GM12878 (cell line): ENCODE measurements around the gene STK33. TPM values are rescaled to one million over a fixed set of nuclear protein-coding genes. Genes with fewer than 3 reads are reported as not detected.

Experiments used
- ATAC-seq: fragments of 200-7000 bp; cut with Tn5 transposase; 3 replicates; pipeline ENCODE4 v1.9.1; 2020; ENCODE audit warnings: mild to moderate bottlenecking, moderate library complexity
- BruUV-seq: library from RNA; stranded (reverse); fragments of 400-500 nt; replicated peaks from 2 replicates; lab custom pipeline; 2021; lab: Mats Ljungman, UMichigan
- CTCF ChIA-PET: fragments of 300-600 bp; sonication (Branson Sonifier 250); formaldehyde crosslinking; extraction: SDS; loops from one replicate; lab custom pipeline; 2021; ENCODE audit warnings: inconsistent platforms; lab: Yijun Ruan, JAX
- POLR2A ChIA-PET: fragments of 350-600 bp; formaldehyde crosslinking; extraction: SDS; loops from one replicate; lab custom pipeline; 2021; ENCODE audit warnings: inconsistent platforms; lab: Charles Lee
- RAD21 ChIA-PET: fragments of 300-600 bp; sonication (Branson Sonifier 250); formaldehyde crosslinking; loops from one replicate; lab custom pipeline; 2023; ENCODE audit warnings: antibody characterized with exemption; ENCODE audit not compliant: unreplicated experiment; lab: Charles Lee
- SMC1A ChIA-PET: fragments of 300-600 bp; sonication (Branson Sonifier 250); formaldehyde crosslinking; loops from one replicate; lab custom pipeline; 2023; ENCODE audit not compliant: unreplicated experiment, uncharacterized antibody; lab: Charles Lee
- DNase-seq: peaks from one replicate; pipeline ENCODE4 v3.0.0-alpha.2; 2011; ENCODE audit warnings: low read depth, low spot score
- FAIRE-seq: peaks from 3 replicates; lab custom pipeline; 2011; peaks lifted over from hg19 to GRCh38; lab: Jason Lieb, UNC
- H2AFZ ChIP-seq: 2 replicates; pipeline ENCODE4 v1.6.0; 2011; ENCODE audit warnings: low read depth, low read length, control low read depth; ENCODE audit not compliant: control insufficient read depth
- H3K27ac ChIP-seq: 2 replicates; pipeline ENCODE4 v1.5.1; 2011; ENCODE audit warnings: control low read depth; ENCODE audit not compliant: control insufficient read depth, insufficient read depth
- H3K27me3 ChIP-seq, 2 experiments: replicated peaks in 1 of 2; 2 replicates each; pipeline versions ENCODE4 v1.6.0 to v1.6.1; 2011; ENCODE audit warnings: low read length in 1 of 2; ENCODE audit not compliant: control insufficient read depth in 2 of 2, insufficient read depth in 2 of 2
- H3K36me3 ChIP-seq, 2 experiments: 2 replicates each; pipeline ENCODE4 v1.5.1; 2011; ENCODE audit warnings: low read length in 1 of 2; ENCODE audit not compliant: control insufficient read depth in 2 of 2, insufficient read depth in 2 of 2
- H3K4me1 ChIP-seq: 2 replicates; pipeline ENCODE4 v1.6.1; 2011; ENCODE audit warnings: mild to moderate bottlenecking, low read length, moderate library complexity, mixed read lengths; ENCODE audit not compliant: control insufficient read depth, insufficient read depth
- H3K4me2 ChIP-seq: 2 replicates; pipeline ENCODE4 v1.6.0; 2011; ENCODE audit warnings: control low read depth; ENCODE audit not compliant: control insufficient read depth, insufficient read depth
- H3K4me3 ChIP-seq: fragments of 200-600 bp; sonication (generic); 2 replicates; pipeline ENCODE4 v1.5.1; 2016
- H3K79me2 ChIP-seq: 2 replicates; pipeline ENCODE4 v1.6.0; 2011; ENCODE audit warnings: low read length; ENCODE audit not compliant: control insufficient read depth, insufficient read depth
- H3K9ac ChIP-seq: 2 replicates; pipeline ENCODE4 v1.8.0; 2011; ENCODE audit warnings: low read length, control low read depth, mixed read lengths; ENCODE audit not compliant: control insufficient read depth, insufficient read depth
- H3K9me3 ChIP-seq: replicated peaks from 3 replicates; pipeline ENCODE4 v1.5.1; 2011; ENCODE audit warnings: mild to moderate bottlenecking, low read length; ENCODE audit not compliant: control insufficient read depth, insufficient read depth
- H4K20me1 ChIP-seq: 2 replicates; pipeline ENCODE4 v1.6.0; 2011; ENCODE audit not compliant: control insufficient read depth, insufficient read depth
- BMI1 ChIP-seq: fragments of 450-650 bp; IDR thresholded peaks from 2 replicates; pipeline ENCODE4 v1.6.1; 2016; ENCODE audit warnings: mild to moderate bottlenecking, moderate library complexity, borderline replicate concordance
- EED ChIP-seq: sonication (generic); IDR thresholded peaks from 2 replicates; pipeline ENCODE4 v1.6.1; 2016; ENCODE audit warnings: antibody characterized with exemption, low read depth
- EP300 ChIP-seq, 2 experiments: fragments of 150-350 bp in 1 of 2; IDR thresholded peaks; 2 replicates each; pipeline ENCODE4 v1.6.1; 2011 to 2012; ENCODE audit warnings: low read depth in 2 of 2, low read length in 2 of 2, borderline replicate concordance in 1 of 2, improper control_type of control experiment in 1 of 2, inconsistent platforms in 1 of 2; ENCODE audit not compliant: control insufficient read depth in 1 of 2
- HDAC2 ChIP-seq: fragments of 200-600 bp; sonication (generic); IDR thresholded peaks from 2 replicates; pipeline ENCODE4 v1.6.1; 2017
- NFXL1 ChIP-seq: fragments of 450-650 bp; IDR thresholded peaks from 2 replicates; pipeline ENCODE4 v1.6.1; 2017; ENCODE audit warnings: antibody characterized with exemption, mild to moderate bottlenecking, borderline replicate concordance
- PAX5 ChIP-seq: IDR thresholded peaks from 2 replicates; pipeline ENCODE4 v1.6.1; 2011; ENCODE audit warnings: low read depth, low read length, borderline replicate concordance
- RAD21 ChIP-seq: IDR thresholded peaks from 2 replicates; pipeline ENCODE4 v1.6.1; 2011; ENCODE audit warnings: mild to moderate bottlenecking, low read depth, low read length, moderate library complexity; ENCODE audit not compliant: insufficient read depth
- SMAD1 ChIP-seq: fragments of 450-650 bp; IDR thresholded peaks from 2 replicates; pipeline ENCODE4 v1.6.1; 2018; ENCODE audit warnings: mild to moderate bottlenecking, low read depth; ENCODE audit not compliant: partially characterized antibody
- SRF ChIP-seq, 2 experiments: IDR thresholded peaks; 2 replicates each; pipeline ENCODE4 v1.6.1; 2011; ENCODE audit warnings: low read depth in 2 of 2, low read length in 2 of 2, mild to moderate bottlenecking in 1 of 2, moderate library complexity in 1 of 2
- ZNF274 ChIP-seq: IDR thresholded peaks from one replicate; pipeline ENCODE4 v1.8.0; 2011; ENCODE audit not compliant: insufficient read length, insufficient read depth
- WGBS: methylation state at CpG from one replicate; pipeline ENCODE4 v1.1.6; 2016; ENCODE audit warnings: low lambda C conversion rate; ENCODE audit not compliant: insufficient replicate concordance, insufficient coverage; ENCODE audit errors: missing lambda C conversion rate; 5-methylcytosine and 5-hydroxymethylcytosine counted together
- in situ Hi-C: fragments of 300-500 bp; cut with MboI; formaldehyde crosslinking; loops from 9 replicates; pipeline ENCODE4 v1.14.3; 2018; ENCODE audit warnings: mixed read lengths
- intact Hi-C: fragments of 100-400 bp; cut with micrococcal nuclease; formaldehyde crosslinking; loops from one replicate; pipeline ENCODE4 v1.14.2; 2022; ENCODE audit not compliant: unreplicated experiment
- polyA plus RNA-seq, 11 experiments: library from polyadenylated mRNA; depleted of rRNA in 4 of 11; unstranded in 6 of 11; stranded (reverse) in 5 of 11; fragments of >200 nt; fragmentation: Nextera tagmentation in 4 of 11; fragmentation: Illumina TruSeq in 1 of 11; extraction: Ambion mirVana in 4 of 11; extraction: Trizol in 1 of 11; gene quantifications; 1 replicate in 1 of 11; 2 replicates in 10 of 11; pipeline versions ENCODE4 v1.2.1 to v1.2.3, GENCODE V29; 2011 to 2016; ENCODE audit warnings: inconsistent platforms in 2 of 11, missing spikeins in 2 of 11, low read depth in 1 of 11
- total RNA-seq, 4 experiments: library from RNA; depleted of rRNA in 3 of 4; stranded (reverse); fragments of >200 nt in 3 of 4; fragmentation: Illumina TruSeq in 1 of 4; extraction: Trizol in 1 of 4; gene quantifications; 2 replicates each; pipeline versions ENCODE4 v1.2.1 to v1.2.3, GENCODE V29; 2013 to 2021
- TF ChIP-seq, protein P1 (sequence below): fragments of 450-650 bp; IDR thresholded peaks from 2 replicates; pipeline ENCODE4 v1.6.1; 2017; ENCODE audit warnings: mild to moderate bottlenecking, moderate library complexity
- TF ChIP-seq, protein P2 (sequence below): fragments of 450-650 bp; IDR thresholded peaks from 2 replicates; pipeline ENCODE4 v1.6.1; 2018; ENCODE audit warnings: mild to moderate bottlenecking, low read depth, moderate library complexity; ENCODE audit not compliant: partially characterized antibody
- TF ChIP-seq, protein P3 (sequence below), 3 experiments: IDR thresholded peaks in 2 of 3; conservative IDR thresholded peaks in 1 of 3; 2 replicates each; pipeline ENCODE4 v1.5.1; 2011; ENCODE audit warnings: low read depth in 3 of 3, low read length in 3 of 3, mild to moderate bottlenecking in 3 of 3, control low read depth in 2 of 3, moderate library complexity in 2 of 3, inconsistent platforms in 1 of 3, mixed read lengths in 1 of 3; ENCODE audit not compliant: control insufficient read depth in 2 of 3, insufficient read depth in 1 of 3; ENCODE audit errors: extremely low read depth in 1 of 3
- TF ChIP-seq, protein P4 (sequence below): fragments of 450-650 bp; IDR thresholded peaks from 2 replicates; pipeline ENCODE4 v1.6.1; 2017; ENCODE audit warnings: borderline replicate concordance

Gene STK33
- total and polyA plus RNA-seq, 10 of the 15 experiments (the other 5 are each of a cell fraction or from before 2014, with no cell fraction given), result 5.2 to 27.3 (median 18.3) TPM

DNA sequence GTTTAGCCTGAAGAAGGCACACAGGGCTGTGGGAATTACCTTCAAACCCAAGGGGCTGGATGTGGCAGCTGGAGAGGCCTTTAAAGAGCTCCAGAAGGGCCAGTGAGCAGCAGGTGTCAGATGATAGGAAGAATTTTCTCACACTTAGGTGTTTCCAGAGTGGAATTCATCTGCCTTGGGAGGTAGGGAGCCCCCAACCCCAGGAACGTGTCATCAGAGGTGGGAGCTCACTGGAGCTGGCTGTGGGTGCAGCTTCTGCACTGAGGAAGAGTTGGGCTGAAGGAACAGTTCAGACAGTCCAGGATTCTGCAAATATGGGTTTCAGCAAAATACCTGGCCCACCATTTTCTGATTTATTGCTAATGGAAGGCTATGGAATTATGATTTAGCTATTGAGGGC is 210.8 kb downstream of the STK33 start:
- SMC1A ChIA-PET, result interaction anchor here (0.6 kb wide), 1 partner anchor 201 kb away, joined by 3 read pairs; no protein-coding TSS in a partner anchor
- CTCF ChIA-PET, result interaction anchor here (1.2 kb wide), 1 partner anchor 183 kb away, joined by 3 read pairs; no protein-coding TSS in a partner anchor
- Histone ChIP-seq H4K20me1 (no peaks in the 10 kb centered on the region), H3K36me3 (no peaks in the 10 kb centered on the region), H3K9me3 (no peaks in the 10 kb centered on the region), H3K27ac (no peak overlapping the region), H2AFZ (no peak overlapping the region), H3K4me3 (no peak overlapping the region), H3K9ac (no peak overlapping the region), H3K4me1 (peaks cover 4% of the 10 kb centered on the region; the same call in 1 of the 2 replicates), H3K79me2 (no peaks in the 10 kb centered on the region), H3K4me2 (no peak overlapping the region), H3K27me3 (no peaks in the 10 kb centered on the region)
- intact Hi-C loops, result no loop called here
- FAIRE-seq (no peak), DNase-seq (no peak), ATAC-seq (no peak)
- POLR2A ChIA-PET, result no interaction called here
- TF ChIP-seq, protein P1, sequence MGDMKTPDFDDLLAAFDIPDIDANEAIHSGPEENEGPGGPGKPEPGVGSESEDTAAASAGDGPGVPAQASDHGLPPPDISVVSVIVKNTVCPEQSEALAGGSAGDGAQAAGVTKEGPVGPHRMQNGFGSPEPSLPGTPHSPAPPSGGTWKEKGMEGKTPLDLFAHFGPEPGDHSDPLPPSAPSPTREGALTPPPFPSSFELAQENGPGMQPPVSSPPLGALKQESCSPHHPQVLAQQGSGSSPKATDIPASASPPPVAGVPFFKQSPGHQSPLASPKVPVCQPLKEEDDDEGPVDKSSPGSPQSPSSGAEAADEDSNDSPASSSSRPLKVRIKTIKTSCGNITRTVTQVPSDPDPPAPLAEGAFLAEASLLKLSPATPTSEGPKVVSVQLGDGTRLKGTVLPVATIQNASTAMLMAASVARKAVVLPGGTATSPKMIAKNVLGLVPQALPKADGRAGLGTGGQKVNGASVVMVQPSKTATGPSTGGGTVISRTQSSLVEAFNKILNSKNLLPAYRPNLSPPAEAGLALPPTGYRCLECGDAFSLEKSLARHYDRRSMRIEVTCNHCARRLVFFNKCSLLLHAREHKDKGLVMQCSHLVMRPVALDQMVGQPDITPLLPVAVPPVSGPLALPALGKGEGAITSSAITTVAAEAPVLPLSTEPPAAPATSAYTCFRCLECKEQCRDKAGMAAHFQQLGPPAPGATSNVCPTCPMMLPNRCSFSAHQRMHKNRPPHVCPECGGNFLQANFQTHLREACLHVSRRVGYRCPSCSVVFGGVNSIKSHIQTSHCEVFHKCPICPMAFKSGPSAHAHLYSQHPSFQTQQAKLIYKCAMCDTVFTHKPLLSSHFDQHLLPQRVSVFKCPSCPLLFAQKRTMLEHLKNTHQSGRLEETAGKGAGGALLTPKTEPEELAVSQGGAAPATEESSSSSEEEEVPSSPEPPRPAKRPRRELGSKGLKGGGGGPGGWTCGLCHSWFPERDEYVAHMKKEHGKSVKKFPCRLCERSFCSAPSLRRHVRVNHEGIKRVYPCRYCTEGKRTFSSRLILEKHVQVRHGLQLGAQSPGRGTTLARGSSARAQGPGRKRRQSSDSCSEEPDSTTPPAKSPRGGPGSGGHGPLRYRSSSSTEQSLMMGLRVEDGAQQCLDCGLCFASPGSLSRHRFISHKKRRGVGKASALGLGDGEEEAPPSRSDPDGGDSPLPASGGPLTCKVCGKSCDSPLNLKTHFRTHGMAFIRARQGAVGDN, result no peak
- TF ChIP-seq, protein P2, sequence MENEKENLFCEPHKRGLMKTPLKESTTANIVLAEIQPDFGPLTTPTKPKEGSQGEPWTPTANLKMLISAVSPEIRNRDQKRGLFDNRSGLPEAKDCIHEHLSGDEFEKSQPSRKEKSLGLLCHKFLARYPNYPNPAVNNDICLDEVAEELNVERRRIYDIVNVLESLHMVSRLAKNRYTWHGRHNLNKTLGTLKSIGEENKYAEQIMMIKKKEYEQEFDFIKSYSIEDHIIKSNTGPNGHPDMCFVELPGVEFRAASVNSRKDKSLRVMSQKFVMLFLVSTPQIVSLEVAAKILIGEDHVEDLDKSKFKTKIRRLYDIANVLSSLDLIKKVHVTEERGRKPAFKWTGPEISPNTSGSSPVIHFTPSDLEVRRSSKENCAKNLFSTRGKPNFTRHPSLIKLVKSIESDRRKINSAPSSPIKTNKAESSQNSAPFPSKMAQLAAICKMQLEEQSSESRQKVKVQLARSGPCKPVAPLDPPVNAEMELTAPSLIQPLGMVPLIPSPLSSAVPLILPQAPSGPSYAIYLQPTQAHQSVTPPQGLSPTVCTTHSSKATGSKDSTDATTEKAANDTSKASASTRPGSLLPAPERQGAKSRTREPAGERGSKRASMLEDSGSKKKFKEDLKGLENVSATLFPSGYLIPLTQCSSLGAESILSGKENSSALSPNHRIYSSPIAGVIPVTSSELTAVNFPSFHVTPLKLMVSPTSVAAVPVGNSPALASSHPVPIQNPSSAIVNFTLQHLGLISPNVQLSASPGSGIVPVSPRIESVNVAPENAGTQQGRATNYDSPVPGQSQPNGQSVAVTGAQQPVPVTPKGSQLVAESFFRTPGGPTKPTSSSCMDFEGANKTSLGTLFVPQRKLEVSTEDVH, result no peak
- TF ChIP-seq RAD21 (no peak), HDAC2 (no peak), SMAD1 (no peak), NFXL1 (no peak), ZNF274 (no peak), EED (no peak), SRF (IDR thresholded peaks at IDR 0.05; ENCODE audit: low read depth in 2 of 2, low read length in 2 of 2) (no peak), EP300 (IDR thresholded peaks at IDR 0.05; ENCODE audit: borderline replicate concordance in 1 of 2, control insufficient read depth in 1 of 2, low read depth in 2 of 2, low read length in 2 of 2) (no peak), PAX5 (no peak), BMI1 (no peak)
- TF ChIP-seq, protein P3, sequence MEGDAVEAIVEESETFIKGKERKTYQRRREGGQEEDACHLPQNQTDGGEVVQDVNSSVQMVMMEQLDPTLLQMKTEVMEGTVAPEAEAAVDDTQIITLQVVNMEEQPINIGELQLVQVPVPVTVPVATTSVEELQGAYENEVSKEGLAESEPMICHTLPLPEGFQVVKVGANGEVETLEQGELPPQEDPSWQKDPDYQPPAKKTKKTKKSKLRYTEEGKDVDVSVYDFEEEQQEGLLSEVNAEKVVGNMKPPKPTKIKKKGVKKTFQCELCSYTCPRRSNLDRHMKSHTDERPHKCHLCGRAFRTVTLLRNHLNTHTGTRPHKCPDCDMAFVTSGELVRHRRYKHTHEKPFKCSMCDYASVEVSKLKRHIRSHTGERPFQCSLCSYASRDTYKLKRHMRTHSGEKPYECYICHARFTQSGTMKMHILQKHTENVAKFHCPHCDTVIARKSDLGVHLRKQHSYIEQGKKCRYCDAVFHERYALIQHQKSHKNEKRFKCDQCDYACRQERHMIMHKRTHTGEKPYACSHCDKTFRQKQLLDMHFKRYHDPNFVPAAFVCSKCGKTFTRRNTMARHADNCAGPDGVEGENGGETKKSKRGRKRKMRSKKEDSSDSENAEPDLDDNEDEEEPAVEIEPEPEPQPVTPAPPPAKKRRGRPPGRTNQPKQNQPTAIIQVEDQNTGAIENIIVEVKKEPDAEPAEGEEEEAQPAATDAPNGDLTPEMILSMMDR (IDR thresholded peaks at IDR 0.05 in 2 of 3, conservative IDR thresholded peaks at IDR 0.05 in 1 of 3; ENCODE audit: control insufficient read depth in 2 of 3, extremely low read depth in 1 of 3, insufficient read depth in 1 of 3, low read depth in 3 of 3, low read length in 3 of 3), result no peak
- TF ChIP-seq, protein P4, sequence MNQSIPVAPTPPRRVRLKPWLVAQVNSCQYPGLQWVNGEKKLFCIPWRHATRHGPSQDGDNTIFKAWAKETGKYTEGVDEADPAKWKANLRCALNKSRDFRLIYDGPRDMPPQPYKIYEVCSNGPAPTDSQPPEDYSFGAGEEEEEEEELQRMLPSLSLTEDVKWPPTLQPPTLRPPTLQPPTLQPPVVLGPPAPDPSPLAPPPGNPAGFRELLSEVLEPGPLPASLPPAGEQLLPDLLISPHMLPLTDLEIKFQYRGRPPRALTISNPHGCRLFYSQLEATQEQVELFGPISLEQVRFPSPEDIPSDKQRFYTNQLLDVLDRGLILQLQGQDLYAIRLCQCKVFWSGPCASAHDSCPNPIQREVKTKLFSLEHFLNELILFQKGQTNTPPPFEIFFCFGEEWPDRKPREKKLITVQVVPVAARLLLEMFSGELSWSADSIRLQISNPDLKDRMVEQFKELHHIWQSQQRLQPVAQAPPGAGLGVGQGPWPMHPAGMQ, result no peak
- in situ Hi-C loops, result no loop called here
- WGBS, result 7% methylated on average over 1 of the region's 1 CpG
- RAD21 ChIA-PET, result no interaction called here
- no TSS peak for BruUV-seq
